Brain microvascular endothelial cell (primary cell): ENCODE measurements around the gene GTF2IRD1.
A peak's percentile ranks its signal among the peaks of the same experiment; 100 is the strongest.

Source experiments
- DNase-seq: peaks from one replicate; pipeline ENCODE4 v3.0.0-alpha.2; 2020
- H3K27ac ChIP-seq: fragments of 250-450 bp; sonication (Bioruptor Pico); 2 replicates; pipeline ENCODE4 v1.5.1; 2020; ENCODE audit warnings: mild to moderate bottlenecking, moderate library complexity
- H3K27me3 ChIP-seq: fragments of 250-450 bp; sonication (Bioruptor Pico); replicated peaks from 2 replicates; pipeline ENCODE4 v1.5.1; 2020; ENCODE audit warnings: mild to moderate bottlenecking
- H3K36me3 ChIP-seq: fragments of 250-450 bp; sonication (Bioruptor Pico); replicated peaks from 2 replicates; pipeline ENCODE4 v1.5.1; 2020; ENCODE audit warnings: mild to moderate bottlenecking
- H3K4me3 ChIP-seq: 2 replicates; pipeline ENCODE4 v1.5.1; 2011; ENCODE audit warnings: low read depth, mild to moderate bottlenecking, control low read depth, low read length, moderate library complexity
- in situ Hi-C: cut with HindIII; loops from 2 replicates; pipeline ENCODE4 v1.10.0; 2017; ENCODE audit warnings: low sequenced_read_pairs, low pct_ligation_motif_present
- TF ChIP-seq, protein P1 (sequence below): IDR thresholded peaks from 2 replicates; pipeline ENCODE4 v1.5.1; 2011; ENCODE audit warnings: low read depth, mild to moderate bottlenecking, moderate library complexity, low read length, control low read depth, inconsistent platforms; ENCODE audit errors: missing control alignments

GTF2IRD1 gene

GRCh38 chr7:74606101-74606908 lies 152.6 kb downstream of the GTF2IRD1 start:
- no peak for DNase-seq
- TF ChIP-seq, protein P1, sequence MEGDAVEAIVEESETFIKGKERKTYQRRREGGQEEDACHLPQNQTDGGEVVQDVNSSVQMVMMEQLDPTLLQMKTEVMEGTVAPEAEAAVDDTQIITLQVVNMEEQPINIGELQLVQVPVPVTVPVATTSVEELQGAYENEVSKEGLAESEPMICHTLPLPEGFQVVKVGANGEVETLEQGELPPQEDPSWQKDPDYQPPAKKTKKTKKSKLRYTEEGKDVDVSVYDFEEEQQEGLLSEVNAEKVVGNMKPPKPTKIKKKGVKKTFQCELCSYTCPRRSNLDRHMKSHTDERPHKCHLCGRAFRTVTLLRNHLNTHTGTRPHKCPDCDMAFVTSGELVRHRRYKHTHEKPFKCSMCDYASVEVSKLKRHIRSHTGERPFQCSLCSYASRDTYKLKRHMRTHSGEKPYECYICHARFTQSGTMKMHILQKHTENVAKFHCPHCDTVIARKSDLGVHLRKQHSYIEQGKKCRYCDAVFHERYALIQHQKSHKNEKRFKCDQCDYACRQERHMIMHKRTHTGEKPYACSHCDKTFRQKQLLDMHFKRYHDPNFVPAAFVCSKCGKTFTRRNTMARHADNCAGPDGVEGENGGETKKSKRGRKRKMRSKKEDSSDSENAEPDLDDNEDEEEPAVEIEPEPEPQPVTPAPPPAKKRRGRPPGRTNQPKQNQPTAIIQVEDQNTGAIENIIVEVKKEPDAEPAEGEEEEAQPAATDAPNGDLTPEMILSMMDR = no peak
- Histone ChIP-seq H3K27me3 (no peaks in the 10 kb centered on the region), H3K27ac (no peak overlapping the region), H3K36me3 (no peaks in the 10 kb centered on the region), H3K4me3 (peak overlapping the region; percentile 38)
- in situ Hi-C loops = no loop called here

DNA sequence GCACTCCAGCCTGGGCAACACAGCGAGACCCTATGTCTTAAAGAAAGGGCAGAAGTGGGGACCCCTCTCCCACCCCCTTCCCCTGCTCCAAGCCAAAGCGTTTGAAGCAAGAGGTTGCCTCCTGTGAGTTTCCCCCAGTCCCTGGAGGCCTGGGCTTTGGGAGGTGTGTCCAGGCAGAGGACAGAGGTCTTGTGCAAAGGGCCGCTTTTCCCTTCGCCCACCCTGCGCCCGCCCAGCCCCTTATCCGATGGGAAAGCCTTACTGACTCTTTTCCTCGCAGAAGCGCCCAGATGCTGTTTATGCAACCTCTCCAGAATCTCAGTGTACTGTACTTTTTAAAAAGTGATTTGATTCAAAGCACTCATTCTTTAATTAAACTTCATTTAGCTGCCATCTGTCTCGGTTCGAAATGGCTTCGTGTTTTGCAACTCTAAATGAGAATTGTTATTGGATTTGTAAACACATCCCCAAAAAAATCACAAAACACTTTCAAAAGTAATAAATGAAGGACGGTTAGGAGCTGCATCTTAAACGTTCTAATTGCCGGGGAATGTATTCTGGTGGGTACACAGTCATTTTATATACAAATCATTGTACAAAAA lies 153.3 kb downstream of the GTF2IRD1 start:
- H3K27me3 ChIP-seq = no peaks in the 10 kb centered on the region
- in situ Hi-C loops = no loop called here
- no peaks in the 10 kb centered on the region for H3K36me3 ChIP-seq
- H3K4me3 ChIP-seq = peak overlapping the region; percentile 38
- H3K27ac ChIP-seq = no peak overlapping the region
- no peak for DNase-seq
- TF ChIP-seq, protein P1 = no peak

- in situ Hi-C loops = no loop called here
- Histone ChIP-seq H3K27me3 (no peaks in the 10 kb centered on the region), H3K4me3 (no peak overlapping the region), H3K27ac (no peak overlapping the region), H3K36me3 (no peaks in the 10 kb centered on the region)
- TF ChIP-seq, protein P1 = no peak
- DNase-seq = peak; percentile 33
Measured at GRCh38 chr7:74612015-74612829, 158.5 kb downstream of the GTF2IRD1 start.

DNA sequence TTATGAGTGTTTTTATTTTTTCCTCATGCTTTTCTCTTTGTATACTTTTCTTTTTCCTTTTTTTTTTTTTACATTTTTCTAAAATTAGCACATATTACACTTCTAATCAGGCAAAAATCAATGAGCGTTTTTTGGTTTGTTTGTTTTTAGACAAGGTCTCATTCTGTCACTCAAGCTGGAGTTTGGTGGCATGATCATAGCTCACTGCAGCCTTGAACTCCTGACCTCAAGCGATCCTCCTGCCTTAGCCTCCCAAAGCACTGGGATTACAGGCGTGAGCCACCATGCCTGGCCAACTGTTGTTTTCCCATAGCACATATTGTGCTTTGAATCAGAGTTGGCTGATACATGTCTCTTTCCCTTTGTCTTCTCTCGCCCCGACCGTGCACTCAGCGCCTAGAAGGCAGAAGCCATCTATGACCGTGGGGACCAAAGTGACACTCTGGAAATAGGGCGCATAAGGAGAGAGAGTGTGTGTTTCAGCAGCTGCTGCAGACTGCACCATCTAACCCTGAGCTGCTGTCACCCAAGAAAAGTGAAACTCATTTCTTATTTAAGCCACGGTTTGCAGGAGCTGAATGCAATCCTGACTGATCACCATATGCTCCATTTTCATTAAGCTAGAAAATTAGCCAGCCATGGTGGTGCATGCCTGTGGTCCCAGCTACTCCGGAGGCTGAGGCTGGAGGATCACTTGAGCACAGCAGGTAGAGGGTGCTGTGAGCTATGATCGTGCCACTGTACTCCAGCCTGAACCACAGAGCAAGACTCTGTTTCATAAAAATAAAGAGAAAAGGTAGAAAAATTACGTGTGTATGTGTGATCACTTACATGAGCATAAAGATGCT lies 162.5 kb downstream of the GTF2IRD1 start:
- no peaks in the 10 kb centered on the region for H3K27me3 ChIP-seq

More for the DNA sequence above, 162.5 kb downstream of the GTF2IRD1 start:
- Histone ChIP-seq H3K4me3 (no peak overlapping the region), H3K27ac (no peak overlapping the region), H3K36me3 (no peaks in the 10 kb centered on the region)
- DNase-seq = no peak
- in situ Hi-C loops = no loop called here
- TF ChIP-seq, protein P1 = no peak
